Cardiac ventricle fibroblast (primary cell): ENCODE measurements around the gene DDA1. TPM values are rescaled to one million over a fixed set of nuclear protein-coding genes. Genes with fewer than 3 reads are reported as not detected.

Source experiments
- total RNA-seq: library from RNA; depleted of rRNA; stranded (reverse); fragments of >200 nt; gene quantifications from 2 replicates; pipeline ENCODE4 v1.2.3, GENCODE V29; 2015

The DDA1 gene
- 33.1 and 42.0 TPM in 2 replicates for total RNA-seq

DNA sequence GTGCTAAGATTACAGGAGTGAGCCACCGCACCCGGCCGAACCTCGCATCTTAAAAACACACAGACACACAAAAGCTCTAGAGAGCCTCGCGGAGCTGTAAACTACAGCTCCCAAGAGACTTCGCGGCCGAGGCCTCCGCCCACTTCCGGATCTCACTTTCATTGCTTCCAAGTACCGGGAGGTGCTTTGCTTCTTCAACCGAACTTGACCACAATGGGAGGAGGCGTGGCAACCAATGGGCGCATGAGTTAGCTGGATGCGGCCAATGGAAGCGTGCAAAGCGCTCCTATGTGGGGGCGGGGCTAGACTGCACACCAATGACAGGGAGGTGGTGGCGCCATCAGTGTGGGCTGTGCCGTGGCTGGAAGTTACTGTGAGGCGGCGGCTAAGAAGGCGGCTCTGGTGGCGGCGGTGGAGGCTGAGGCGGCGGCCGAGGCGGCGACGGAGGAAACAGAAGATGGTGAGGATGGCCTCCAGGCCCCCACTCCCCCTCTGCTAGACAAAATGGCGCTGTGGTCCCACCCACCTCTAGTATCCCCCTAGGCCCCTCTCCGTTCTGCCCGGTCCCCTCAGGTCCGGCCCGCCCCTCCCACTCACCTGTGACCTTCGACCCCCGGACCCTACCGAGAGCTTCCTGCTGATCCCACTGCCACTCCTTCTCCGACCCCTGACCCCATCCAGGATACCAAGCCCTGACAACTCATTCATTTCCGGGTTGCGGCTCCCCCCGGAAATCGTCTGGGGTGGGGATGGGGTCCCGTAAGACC lies at the start of gene DDA1:
Gene DDA1 (plus strand): TSS at position 366 of the 767 bp plus-strand sequence. CDS start 92 bp downstream, at position 458.

DNA sequence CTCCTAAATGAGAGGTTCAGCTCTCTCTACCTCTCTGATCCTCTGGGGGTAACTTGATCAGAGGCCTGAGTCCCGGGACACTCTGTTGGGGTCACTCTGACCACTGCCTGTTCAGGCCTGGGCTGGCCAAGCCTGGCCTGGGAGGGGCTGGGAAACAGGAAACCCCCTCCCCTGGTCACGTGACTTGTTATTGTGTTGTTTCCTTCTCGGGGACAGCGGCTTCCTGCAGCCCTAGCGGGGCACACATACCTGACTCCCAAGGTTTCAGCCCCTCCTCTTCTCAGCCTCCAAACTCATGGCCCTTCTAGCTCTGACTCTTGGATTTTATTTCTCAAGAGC lies 44.8 kb upstream of the DDA1 start, which contains the start of gene USHBP1:
Gene USHBP1 (minus strand): TSS at position 105 of the 339 bp plus-strand sequence. CDS start 446 bp downstream, outside the sequence.

DNA sequence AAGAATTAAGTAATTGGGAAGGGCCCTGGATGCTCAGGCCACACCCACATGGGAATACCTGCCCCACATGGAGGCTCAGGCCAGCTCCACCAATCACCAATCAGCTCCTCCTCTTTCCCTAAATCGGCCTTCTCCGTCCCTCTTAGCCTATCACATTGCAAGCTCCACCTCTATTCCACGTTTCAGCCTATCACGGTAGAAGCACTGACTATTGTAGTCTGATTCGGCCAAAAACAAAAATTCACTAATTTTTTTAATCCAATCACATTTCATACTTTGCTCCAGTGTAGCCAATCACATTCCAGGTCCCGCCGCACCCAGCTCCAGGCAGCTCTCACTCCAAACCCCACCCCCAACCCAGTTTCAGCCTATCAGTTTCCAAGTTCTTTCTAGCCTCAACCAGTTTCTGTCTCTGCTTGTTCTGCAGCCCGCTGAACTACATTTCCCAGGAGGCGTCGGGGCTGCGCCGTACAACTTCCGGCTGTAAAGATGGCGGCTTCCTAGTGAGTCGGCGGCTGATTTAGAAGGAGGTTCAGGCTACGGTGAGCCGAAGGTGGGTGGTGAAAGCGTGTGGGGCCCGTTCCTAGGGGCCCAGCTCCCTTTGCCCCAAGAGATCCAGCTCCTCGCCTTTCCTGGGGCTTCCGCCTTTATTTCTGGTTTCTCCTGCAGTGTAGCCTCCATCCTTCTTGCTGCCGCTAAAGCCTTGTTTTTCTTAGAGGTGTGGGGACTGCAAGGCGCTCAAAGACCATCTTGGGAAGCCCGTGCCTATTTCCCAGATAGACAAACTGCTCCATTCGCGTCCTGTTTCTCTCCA lies 42.2 kb upstream of the DDA1 start, which contains the start of gene BABAM1:
Gene BABAM1 (plus strand): TSS at position 469 of the 814 bp plus-strand sequence. CDS start 1,364 bp downstream, outside the sequence.

DNA sequence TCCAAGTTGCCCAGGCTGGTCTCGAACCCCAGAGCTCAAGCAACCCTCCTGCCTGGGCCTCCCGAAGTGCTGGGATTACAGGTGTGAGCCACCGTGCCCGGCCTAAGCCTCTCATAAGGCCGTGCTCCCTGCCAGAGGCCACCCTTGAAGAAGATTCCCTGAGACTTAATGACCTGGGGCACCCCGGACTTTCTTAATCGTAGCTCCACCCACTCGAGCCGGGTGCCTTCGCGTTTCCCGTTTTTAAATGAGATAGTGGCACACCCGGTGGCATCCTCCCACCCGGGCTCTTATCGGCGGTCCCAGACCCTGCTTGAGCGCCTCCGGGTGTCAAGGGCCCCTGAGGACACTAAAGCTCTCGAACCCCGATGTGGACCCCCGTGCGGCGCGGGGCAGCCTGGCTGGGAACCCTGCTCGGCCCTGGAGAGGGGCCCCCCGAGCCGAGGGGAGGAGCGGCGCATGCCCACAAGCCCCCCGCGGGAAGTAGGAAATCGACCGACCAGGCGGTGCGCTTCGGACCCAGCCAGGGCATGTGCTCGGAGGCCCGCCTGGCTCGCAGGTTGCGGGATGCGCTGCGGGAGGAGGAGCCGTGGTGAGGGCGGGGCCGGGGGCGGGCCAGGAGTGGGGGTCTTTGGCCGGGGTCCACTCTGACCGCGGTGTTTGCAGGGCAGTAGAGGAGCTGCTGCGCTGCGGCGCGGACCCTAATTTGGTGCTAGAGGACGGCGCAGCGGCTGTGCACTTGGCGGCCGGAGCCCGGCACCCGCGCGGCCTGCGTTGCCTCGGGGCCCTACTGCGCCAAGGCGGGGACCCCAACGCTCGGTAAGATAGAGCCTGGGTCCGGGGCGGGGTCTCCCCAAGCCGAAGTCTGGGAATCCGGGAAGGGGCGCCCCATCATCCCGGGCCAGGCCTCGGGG lies 27.7 kb upstream of the DDA1 start, which contains the start of gene ANKLE1:
Gene ANKLE1 (plus strand): TSS at position 511 of the 914 bp plus-strand sequence. CDS start 20 bp downstream, at position 531.

DNA sequence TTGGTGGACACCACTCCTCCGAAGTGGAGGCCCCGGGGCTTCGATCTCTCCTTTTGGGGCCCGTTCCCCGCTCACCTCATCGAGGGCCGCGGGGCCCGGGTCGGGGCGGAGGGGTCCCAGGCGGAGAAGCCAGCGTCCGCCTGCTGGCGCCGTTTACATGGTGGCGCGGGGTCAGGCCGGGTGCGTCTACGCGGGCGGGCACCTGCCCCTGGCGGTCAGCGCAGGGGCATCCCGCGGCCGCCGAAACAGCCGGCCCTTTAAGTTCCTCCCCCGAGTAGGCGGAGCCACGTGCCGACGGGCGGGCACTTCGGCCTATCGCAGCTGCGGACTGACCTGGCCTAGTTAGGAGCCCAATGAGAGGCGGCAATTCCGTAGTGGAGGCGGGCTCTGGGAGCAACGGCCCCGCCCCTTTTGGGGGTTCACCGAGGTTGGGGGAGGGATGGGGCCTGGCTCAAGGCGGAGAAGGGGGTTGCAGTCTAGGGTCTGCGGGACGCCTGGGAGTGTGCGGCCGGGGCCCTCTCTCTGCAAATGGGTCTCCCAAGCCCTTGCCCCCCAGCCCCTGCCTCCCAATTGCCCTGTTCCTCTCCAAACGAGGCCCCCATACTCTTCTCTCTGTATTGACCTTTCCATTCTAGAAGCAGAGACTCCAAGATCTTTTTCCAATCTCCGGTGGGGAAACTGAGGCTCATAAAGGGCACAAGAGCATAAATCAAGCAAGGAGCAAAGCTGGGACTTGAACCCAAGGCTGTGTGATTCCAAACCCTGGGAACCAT lies 6.0 kb upstream of the DDA1 start, which contains the start of gene ABHD8:
Gene ABHD8 (minus strand): TSS at position 259 of the 773 bp plus-strand sequence. CDS start 1,809 bp downstream, outside the sequence.

DNA sequence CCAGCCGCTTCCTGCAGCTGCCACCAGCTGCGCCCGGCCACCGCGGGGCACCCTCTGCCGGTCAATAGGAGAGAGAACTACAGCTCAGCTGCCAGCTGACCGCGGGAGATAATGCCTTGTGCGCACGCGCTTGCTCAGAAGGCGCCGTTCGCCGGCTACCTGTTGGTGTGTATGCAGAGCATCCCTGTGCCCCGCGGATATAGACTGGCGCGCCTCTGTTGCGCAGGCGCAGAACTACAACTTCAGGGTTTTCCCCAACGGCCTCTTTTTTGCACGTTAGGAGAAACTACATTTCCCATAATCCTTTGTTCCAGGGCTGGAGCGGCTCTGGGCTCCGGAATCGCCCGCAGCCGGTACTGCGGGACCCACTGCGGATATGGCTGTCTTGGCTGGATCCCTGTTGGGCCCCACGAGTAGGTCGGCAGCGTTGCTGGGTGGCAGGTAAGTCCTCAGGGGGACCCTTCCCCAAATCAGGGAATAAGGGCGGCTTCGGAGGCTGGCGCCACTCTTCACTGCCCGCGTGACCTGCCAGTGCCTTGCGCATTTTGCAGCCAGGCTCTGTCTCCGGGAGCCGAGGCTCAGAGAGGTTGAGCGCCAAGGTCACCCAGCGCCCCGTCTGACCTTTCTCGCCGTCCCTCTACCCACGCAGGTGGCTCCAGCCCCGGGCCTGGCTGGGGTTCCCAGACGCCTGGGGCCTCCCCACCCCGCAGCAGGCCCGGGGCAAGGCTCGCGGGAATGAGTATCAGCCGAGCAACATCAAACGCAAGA lies 3.7 kb upstream of the DDA1 start, which contains the start of gene MRPL34:
Gene MRPL34 (plus strand): TSS at position 356 of the 768 bp plus-strand sequence. CDS start 21 bp downstream, at position 377.

DNA sequence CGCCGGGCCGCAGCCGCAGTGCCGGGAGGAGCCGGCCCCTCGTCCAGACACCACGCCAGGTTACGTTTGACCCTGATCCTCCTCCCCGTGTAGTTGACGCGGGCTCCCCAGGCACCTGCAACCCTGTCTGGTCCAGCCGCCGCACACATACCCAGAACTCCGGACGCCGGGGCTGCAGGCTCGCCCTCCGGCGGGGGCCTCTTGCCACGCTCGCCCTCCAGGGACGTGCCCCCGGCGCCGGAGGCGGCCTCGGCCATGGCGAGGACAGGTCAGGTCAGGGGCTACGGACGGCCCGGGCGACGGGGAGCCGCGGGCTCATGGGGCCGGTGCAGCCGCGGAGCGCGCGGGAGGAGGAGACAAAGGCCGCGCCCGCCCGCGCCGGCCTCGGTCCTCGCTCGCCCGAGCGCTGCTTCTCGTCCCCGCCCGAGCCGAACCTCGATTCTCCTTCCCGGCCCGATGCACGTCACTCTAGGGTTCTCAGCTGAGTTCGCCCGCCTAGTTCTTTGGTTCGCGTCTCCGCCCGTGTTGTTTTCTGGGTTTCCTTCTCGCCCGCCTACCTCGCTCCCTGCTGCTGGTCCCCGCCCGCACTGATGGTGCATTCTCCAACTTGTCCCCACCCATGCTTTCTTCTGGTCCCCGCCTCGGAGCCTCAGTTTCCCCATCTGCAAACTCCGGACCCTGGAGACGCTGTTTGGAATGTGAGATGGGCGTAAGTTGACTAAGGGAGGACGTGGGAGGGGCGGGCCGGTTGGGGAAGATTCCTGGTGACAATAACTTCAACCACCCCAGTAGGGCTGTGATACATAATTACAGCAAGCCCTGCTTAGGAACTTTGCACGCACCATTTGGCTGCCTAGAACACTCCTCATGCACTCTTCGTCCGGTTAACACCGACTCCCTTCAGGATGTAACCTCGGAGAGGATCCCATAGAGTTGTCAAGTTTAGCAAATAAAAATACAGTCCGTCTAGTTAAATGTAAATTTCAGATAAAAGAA lies 25.3 kb downstream of the DDA1 start, which contains the start of gene ANO8:
Gene ANO8 (minus strand): TSS at position 442 of the 996 bp plus-strand sequence. CDS start 185 bp downstream, at position 257.

DNA sequence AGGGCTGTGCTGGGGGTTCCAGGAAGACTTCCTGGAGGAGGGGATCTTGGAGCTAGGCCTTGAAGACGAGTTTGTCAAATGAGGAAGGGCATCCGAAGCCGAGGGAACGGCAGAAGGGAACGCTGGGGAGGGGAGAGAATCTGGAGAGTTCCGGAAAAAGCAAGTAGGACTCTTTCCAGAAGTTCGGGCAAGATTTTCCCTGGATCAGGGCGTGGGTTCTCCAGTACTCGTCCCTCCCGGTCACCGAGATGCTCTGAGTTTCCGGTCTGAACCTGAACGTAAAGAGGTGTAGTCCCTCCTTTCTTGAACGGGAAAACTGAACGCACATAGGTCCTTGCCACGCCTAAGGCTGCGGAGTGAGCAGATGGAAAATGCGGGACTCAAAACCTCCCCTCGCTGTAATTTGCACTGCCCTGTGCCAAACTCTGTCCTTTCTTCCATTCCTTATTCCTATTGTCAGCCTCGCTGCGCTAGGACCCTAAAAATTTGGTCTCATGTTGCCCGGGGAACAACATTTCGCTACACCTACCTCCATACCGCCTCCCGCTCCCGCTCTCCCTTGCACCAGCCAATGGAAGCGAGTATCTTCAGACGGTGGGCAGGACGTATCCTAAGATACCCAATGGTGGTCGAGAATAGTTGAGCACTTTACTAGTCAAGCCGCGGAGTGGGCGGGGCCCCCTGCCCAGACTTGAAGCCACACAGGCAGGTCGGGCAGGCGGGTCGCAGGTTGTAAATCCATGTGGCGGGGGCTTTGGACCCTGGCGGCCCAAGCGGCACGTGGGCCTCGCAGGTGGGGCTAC lies 27.7 kb downstream of the DDA1 start, which contains the start of gene GTPBP3:
Gene GTPBP3 (plus strand): TSS at position 682 of the 803 bp plus-strand sequence. CDS start 59 bp downstream, at position 741.

Other genes starting within 250 kb of the DDA1 start
- gene HAUS8, start 234.1 kb upstream of the DDA1 start, total RNA-seq: 1.9 and 3.9 TPM in 2 replicates
- 38.1 and 41.2 TPM in 2 replicates for gene MYO9B, start 233.8 kb upstream of the DDA1 start, total RNA-seq
- gene USE1, start 94.2 kb upstream of the DDA1 start, total RNA-seq: 29.3 and 29.7 TPM in 2 replicates
- 5.9 and 7.8 TPM in 2 replicates for gene OCEL1, start 83.3 kb upstream of the DDA1 start, total RNA-seq
- 48.0 and 52.5 TPM in 2 replicates for gene NR2F6, start 63.6 kb upstream of the DDA1 start, total RNA-seq
- gene USHBP1, start 44.8 kb upstream of the DDA1 start, total RNA-seq: 0.25 and 0.44 TPM in 2 replicates
- gene BABAM1, start 42.1 kb upstream of the DDA1 start, total RNA-seq: 47.7 and 49.2 TPM in 2 replicates
- gene ANKLE1, start 27.7 kb upstream of the DDA1 start, total RNA-seq: 0.12 TPM in 1 of 2 replicates, not detected in the other
- 7.2 TPM in 2 replicates for gene ABHD8, start 6.1 kb upstream of the DDA1 start, total RNA-seq
- 98.2 and 107 TPM in 2 replicates for gene MRPL34, start 3.7 kb upstream of the DDA1 start, total RNA-seq
- 3.1 and 3.9 TPM in 2 replicates for gene ANO8, start 25.3 kb downstream of the DDA1 start, total RNA-seq
- gene GTPBP3, start 28.0 kb downstream of the DDA1 start, total RNA-seq: 16.6 and 21.0 TPM in 2 replicates
- 0.20 and 0.31 TPM in 2 replicates for gene PLVAP, start 67.8 kb downstream of the DDA1 start, total RNA-seq
- not detected in 2 replicates for gene CCDC194, start 84.6 kb downstream of the DDA1 start, total RNA-seq
- gene BST2, start 96.1 kb downstream of the DDA1 start, total RNA-seq: 13.6 and 13.7 TPM in 2 replicates
- gene MVB12A, start 110.5 kb downstream of the DDA1 start, total RNA-seq: 52.6 and 53.4 TPM in 2 replicates
- 0.25 TPM in 1 of 2 replicates, not detected in the other for gene TMEM221, start 139.1 kb downstream of the DDA1 start, total RNA-seq
- not detected in 2 replicates for gene NXNL1, start 151.4 kb downstream of the DDA1 start, total RNA-seq
- 41.8 and 43.5 TPM in 2 replicates for gene SLC27A1, start 161.0 kb downstream of the DDA1 start, total RNA-seq
- 116 and 122 TPM in 2 replicates for gene PGLS, start 202.1 kb downstream of the DDA1 start, total RNA-seq
- gene COLGALT1, start 246.1 kb downstream of the DDA1 start, total RNA-seq: 98.8 and 103 TPM in 2 replicates